Astrocyte of the cerebellum (primary cell): ENCODE results near the gene SLC9A1.

Experiments
- DNase-seq: peaks from one replicate; pipeline ENCODE4 v3.0.0-alpha.2; 2011; ENCODE audit warnings: low read depth
- H3K4me3 ChIP-seq: 2 replicates; pipeline ENCODE4 v1.5.1; 2011; ENCODE audit warnings: mild to moderate bottlenecking, low read depth, low read length, moderate library complexity
- CTCF ChIP-seq: IDR thresholded peaks from 2 replicates; pipeline ENCODE4 v1.5.1; 2012; ENCODE audit warnings: low read length, low read depth, moderate library complexity, mild to moderate bottlenecking; ENCODE audit errors: missing control alignments
- in situ Hi-C: cut with HindIII; loops from 2 replicates; pipeline ENCODE4 v1.10.0; 2017; ENCODE audit warnings: low sequenced_read_pairs

Gene SLC9A1

GRCh38 chr1:27141266-27142003 is 13.5 kb downstream of the SLC9A1 start:
- TF ChIP-seq CTCF: no peak
- H3K4me3 ChIP-seq: no peak overlapping the region
- in situ Hi-C loops: loop anchor here (5.0 kb wide), 2 partner anchors 46 to 86 kb away; no protein-coding TSS in a partner anchor
- DNase-seq: no peak

- no peak for TF ChIP-seq CTCF
- in situ Hi-C loops: loop anchor here (5.0 kb wide), 2 partner anchors 47 to 87 kb away; no protein-coding TSS in a partner anchor
These were observed 14.9 kb downstream of the SLC9A1 start for GRCh38 chr1:27139980-27140379.

GRCh38 chr1:27138927-27139326 is 16.0 kb downstream of the SLC9A1 start:
- H3K4me3 ChIP-seq: no peak overlapping the region
- in situ Hi-C loops: no loop called here
- no peak for TF ChIP-seq CTCF
- DNase-seq: no peak

More at GRCh38 chr1:27139980-27140379, 14.9 kb downstream of the SLC9A1 start:
- no peak overlapping the region for H3K4me3 ChIP-seq
- DNase-seq: no peak

- in situ Hi-C loops: no loop called here
- DNase-seq: no peak
- H3K4me3 ChIP-seq: no peak overlapping the region
- no peak for TF ChIP-seq CTCF
These were observed 16.6 kb downstream of the SLC9A1 start for GRCh38 chr1:27138368-27138767.

GRCh38 chr1:27137544-27138075 is 17.3 kb downstream of the SLC9A1 start:
- TF ChIP-seq CTCF: no peak
- DNase-seq: no peak
- in situ Hi-C loops: no loop called here
- H3K4me3 ChIP-seq: no peak overlapping the region

GRCh38 chr1:27136998-27137542 is 17.9 kb downstream of the SLC9A1 start:
- H3K4me3 ChIP-seq: no peak overlapping the region
- TF ChIP-seq CTCF: no peak
- no peak for DNase-seq
- in situ Hi-C loops: no loop called here
